Mesendoderm (in vitro differentiated cells): Measurements from ENCODE around the gene DCUN1D4.

Source experiments
- DNase-seq: peaks from one replicate; pipeline ENCODE4 v3.0.0; 2013
- H2AK5ac ChIP-seq: 2 replicates; pipeline ENCODE4 v1.6.1; 2013; ENCODE audit warnings: low read length, inconsistent platforms
- H2BK120ac ChIP-seq: 2 replicates; pipeline ENCODE4 v1.6.1; 2013; ENCODE audit warnings: low read depth, mild to moderate bottlenecking, low read length, moderate library complexity, mixed read lengths
- H2BK15ac ChIP-seq: replicated peaks from 2 replicates; pipeline ENCODE4 v1.6.1; 2013; ENCODE audit warnings: low read depth, mild to moderate bottlenecking, moderate library complexity
- H2BK5ac ChIP-seq: 2 replicates; pipeline ENCODE4 v1.6.1; 2013; ENCODE audit warnings: low read length, inconsistent platforms
- H3K18ac ChIP-seq: 2 replicates; pipeline ENCODE4 v1.6.1; 2013; ENCODE audit warnings: mild to moderate bottlenecking, low read length, mixed read lengths
- H3K23ac ChIP-seq: one replicate; pipeline ENCODE4 v1.6.1; 2013; ENCODE audit warnings: low read length
- H3K27ac ChIP-seq: 2 replicates; pipeline ENCODE4 v1.5.1; 2013; ENCODE audit warnings: low read depth, mild to moderate bottlenecking, inconsistent platforms, low read length, moderate library complexity
- H3K27me3 ChIP-seq: 2 replicates; pipeline ENCODE4 v1.6.1; 2013; ENCODE audit warnings: low read length, control low read depth, mild to moderate bottlenecking, inconsistent platforms; ENCODE audit not compliant: insufficient read depth, poor library complexity
- H3K36me3 ChIP-seq: 2 replicates; pipeline ENCODE4 v1.6.1; 2013; ENCODE audit warnings: low read length, inconsistent platforms; ENCODE audit not compliant: control insufficient read depth, insufficient read depth
- H3K4ac ChIP-seq: one replicate; pipeline ENCODE4 v1.6.1; 2013; ENCODE audit warnings: low read depth, mild to moderate bottlenecking, low read length, moderate library complexity
- H3K4me1 ChIP-seq: 2 replicates; pipeline ENCODE4 v1.6.1; 2013; ENCODE audit warnings: low read depth, low read length, inconsistent platforms; ENCODE audit not compliant: control insufficient read depth
- H3K4me2 ChIP-seq: 2 replicates; pipeline ENCODE4 v1.6.1; 2013; ENCODE audit warnings: low read length
- H3K4me3 ChIP-seq: 2 replicates; pipeline ENCODE4 v1.5.1; 2013; ENCODE audit warnings: mild to moderate bottlenecking, low read length
- H3K56ac ChIP-seq: one replicate; pipeline ENCODE4 v1.6.1; 2013; ENCODE audit warnings: low read length
- H3K79me1 ChIP-seq: 2 replicates; pipeline ENCODE4 v1.6.1; 2013; ENCODE audit warnings: low read length, inconsistent platforms
- H3K79me2 ChIP-seq: 2 replicates; pipeline ENCODE4 v1.6.1; 2013; ENCODE audit warnings: mild to moderate bottlenecking, low read length; ENCODE audit not compliant: control insufficient read depth, insufficient read depth
- H3K9ac ChIP-seq: 2 replicates; pipeline ENCODE4 v1.6.1; 2013; ENCODE audit warnings: low read length, inconsistent platforms
- H4K5ac ChIP-seq: one replicate; pipeline ENCODE4 v1.6.1; 2013; ENCODE audit warnings: low read length
- H4K8ac ChIP-seq: one replicate; pipeline ENCODE4 v1.6.1; 2013; ENCODE audit warnings: low read depth, mild to moderate bottlenecking, control low read depth, low read length, moderate library complexity
- WGBS: extraction: QIAGEN DNeasy Blood & Tissue Kit; methylation state at CpG from one replicate; pipeline ENCODE4 v1.1.7; 2013; ENCODE audit warnings: low lambda C conversion rate, missing lambda C conversion rate; ENCODE audit not compliant: insufficient coverage; ENCODE audit errors: extremely low coverage; 5-methylcytosine and 5-hydroxymethylcytosine counted together

DCUN1D4 gene

GRCh38 chr4:51833236-51833635, 9.7 kb upstream of the DCUN1D4 start:
- H3K4me3 ChIP-seq: no peak overlapping the region
- no peaks in the 10 kb centered on the region for H3K36me3 ChIP-seq
- H2BK5ac ChIP-seq: no peak overlapping the region
- no peak overlapping the region for H3K56ac ChIP-seq
- no peaks in the 10 kb centered on the region for H3K79me2 ChIP-seq
- H2AK5ac ChIP-seq: no peak overlapping the region
- H3K27ac ChIP-seq: no peak overlapping the region
- no peak overlapping the region for H3K18ac ChIP-seq
- H3K4me2 ChIP-seq: no peak overlapping the region
- H4K5ac ChIP-seq: no peak overlapping the region
- H3K9ac ChIP-seq: no peak overlapping the region
- no peaks in the 10 kb centered on the region for H3K79me1 ChIP-seq
- no peak overlapping the region for H2BK15ac ChIP-seq
- H2BK120ac ChIP-seq: no peak overlapping the region
- H3K4me1 ChIP-seq: peaks cover 2% of the 10 kb centered on the region
- no peak overlapping the region for H4K8ac ChIP-seq
- DNase-seq: no peak
- no peak overlapping the region for H3K23ac ChIP-seq
- H3K4ac ChIP-seq: no peak overlapping the region
- H3K27me3 ChIP-seq: no peaks in the 10 kb centered on the region

GRCh38 chr4:51835079-51835478, 7.9 kb upstream of the DCUN1D4 start:
- DNase-seq: no peak
- Histone ChIP-seq H3K79me2 (no peaks in the 10 kb centered on the region), H3K4ac (no peak overlapping the region), H2BK5ac (no peak overlapping the region), H3K9ac (no peak overlapping the region), H3K4me3 (no peak overlapping the region), H3K56ac (no peak overlapping the region), H3K27me3 (no peaks in the 10 kb centered on the region), H3K79me1 (no peaks in the 10 kb centered on the region), H3K18ac (no peak overlapping the region), H3K36me3 (no peaks in the 10 kb centered on the region), H2BK120ac (no peak overlapping the region), H3K4me1 (peaks cover 2% of the 10 kb centered on the region), H4K5ac (no peak overlapping the region), H3K23ac (no peak overlapping the region), H3K4me2 (no peak overlapping the region), H4K8ac (no peak overlapping the region), H3K27ac (no peak overlapping the region), H2AK5ac (no peak overlapping the region), H2BK15ac (no peak overlapping the region)
- no CpG with 5 or more reads among the region's 1 CpG for WGBS

DNA sequence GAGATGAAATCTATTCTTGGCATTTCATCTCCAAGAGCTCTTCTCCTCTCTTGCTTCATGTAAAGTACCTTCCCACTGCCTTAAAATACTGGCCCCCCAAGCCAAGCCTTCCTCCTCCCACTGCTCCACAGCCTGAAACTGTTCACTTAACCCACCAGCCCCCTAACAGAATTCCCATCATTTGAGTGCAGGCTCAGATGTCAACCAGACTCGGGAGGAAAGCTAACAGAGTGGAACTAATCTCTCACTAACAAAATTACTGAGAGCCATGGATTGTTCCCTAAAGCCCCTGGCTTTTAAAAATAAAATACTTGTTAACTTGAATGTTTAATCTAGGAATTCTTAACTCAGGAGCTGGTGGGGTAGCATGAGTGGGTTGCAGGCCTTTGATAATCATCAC, 7.1 kb upstream of the DCUN1D4 start:
- H3K4me3 ChIP-seq: no peak overlapping the region
- H3K4me2 ChIP-seq: no peak overlapping the region
- WGBS: no CpG with 5 or more reads among the region's 1 CpG
- no peaks in the 10 kb centered on the region for H3K27me3 ChIP-seq
- no peak overlapping the region for H2BK15ac ChIP-seq
- no peaks in the 10 kb centered on the region for H3K36me3 ChIP-seq
- H2AK5ac ChIP-seq: no peak overlapping the region
- no peak overlapping the region for H3K23ac ChIP-seq
- H4K5ac ChIP-seq: no peak overlapping the region
- H3K27ac ChIP-seq: no peak overlapping the region
- no peak overlapping the region for H4K8ac ChIP-seq
- H2BK5ac ChIP-seq: no peak overlapping the region
- H3K18ac ChIP-seq: no peak overlapping the region
- no peaks in the 10 kb centered on the region for H3K79me1 ChIP-seq
- H3K56ac ChIP-seq: no peak overlapping the region
- no peaks in the 10 kb centered on the region for H3K79me2 ChIP-seq
- no peak overlapping the region for H3K4ac ChIP-seq
- H3K4me1 ChIP-seq: peaks cover 2% of the 10 kb centered on the region
- DNase-seq: no peak
- H3K9ac ChIP-seq: no peak overlapping the region
- no peak overlapping the region for H2BK120ac ChIP-seq

DNA sequence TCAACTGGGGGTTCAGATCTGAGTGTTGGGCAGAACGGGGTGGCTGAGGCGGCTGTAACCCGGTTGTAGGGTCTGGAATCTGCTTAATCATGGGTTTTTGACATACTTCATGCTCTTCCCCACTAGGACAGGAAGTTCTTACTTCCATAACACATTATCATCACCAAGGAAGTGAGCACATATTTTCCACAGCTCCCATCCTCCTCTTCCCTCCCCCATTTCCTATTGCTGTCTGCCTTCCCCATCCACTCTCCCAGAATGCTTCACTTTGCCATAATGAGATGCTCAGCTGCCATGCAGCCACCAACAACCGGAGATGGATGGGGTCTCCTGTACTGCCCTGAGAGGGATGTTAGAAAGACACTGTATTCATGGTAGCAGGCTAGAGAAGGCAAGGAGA, 6.4 kb upstream of the DCUN1D4 start:
- no peaks in the 10 kb centered on the region for H3K27me3 ChIP-seq
- H2AK5ac ChIP-seq: no peak overlapping the region
- no peaks in the 10 kb centered on the region for H3K79me1 ChIP-seq
- H3K4me1 ChIP-seq: peaks cover 2% of the 10 kb centered on the region
- no CpG with 5 or more reads among the region's 4 CpGs for WGBS
- no peaks in the 10 kb centered on the region for H3K79me2 ChIP-seq
- H3K27ac ChIP-seq: no peak overlapping the region
- H2BK120ac ChIP-seq: no peak overlapping the region
- peak; percentile 50 for DNase-seq
- H3K4ac ChIP-seq: no peak overlapping the region
- no peak overlapping the region for H3K4me3 ChIP-seq
- no peak overlapping the region for H4K8ac ChIP-seq
- no peak overlapping the region for H2BK15ac ChIP-seq
- H3K36me3 ChIP-seq: no peaks in the 10 kb centered on the region
- no peak overlapping the region for H3K18ac ChIP-seq
- no peak overlapping the region for H2BK5ac ChIP-seq
- H3K4me2 ChIP-seq: no peak overlapping the region
- no peak overlapping the region for H3K23ac ChIP-seq
- H3K56ac ChIP-seq: no peak overlapping the region
- H3K9ac ChIP-seq: no peak overlapping the region
- H4K5ac ChIP-seq: no peak overlapping the region

DNA sequence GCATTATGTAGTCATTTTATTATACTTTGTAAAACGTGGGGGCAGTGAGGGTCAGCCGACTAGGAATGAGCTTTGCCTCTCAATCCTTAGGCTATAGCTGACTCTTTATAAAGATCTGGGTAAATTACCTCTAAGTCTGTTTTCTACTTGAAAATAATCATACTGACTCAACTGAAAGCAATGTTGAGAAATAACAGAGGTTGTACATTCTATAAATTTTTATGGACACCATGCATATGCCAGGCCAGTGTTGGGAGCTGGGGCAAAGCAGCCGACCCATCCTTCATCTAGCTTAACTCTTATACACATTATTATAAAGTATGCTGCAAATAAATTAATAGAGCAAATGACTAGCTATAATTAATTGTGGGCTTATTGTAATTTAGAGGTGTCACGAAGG, 2.2 kb upstream of the DCUN1D4 start:
- no peak overlapping the region for H3K23ac ChIP-seq
- H4K5ac ChIP-seq: no peak overlapping the region
- H3K4me3 ChIP-seq: no peak overlapping the region
- no peak overlapping the region for H3K18ac ChIP-seq
- WGBS: no CpG with 5 or more reads among the region's 4 CpGs
- DNase-seq: no peak
- H3K4me1 ChIP-seq: peaks cover 2% of the 10 kb centered on the region
- H4K8ac ChIP-seq: no peak overlapping the region
- no peaks in the 10 kb centered on the region for H3K27me3 ChIP-seq
- H2BK15ac ChIP-seq: no peak overlapping the region
- no peak overlapping the region for H2BK5ac ChIP-seq
- H2BK120ac ChIP-seq: no peak overlapping the region
- H3K79me2 ChIP-seq: peaks cover 13% of the 10 kb centered on the region
- no peak overlapping the region for H2AK5ac ChIP-seq
- H3K56ac ChIP-seq: no peak overlapping the region
- no peak overlapping the region for H3K9ac ChIP-seq
- H3K79me1 ChIP-seq: peaks cover 3% of the 10 kb centered on the region
- H3K27ac ChIP-seq: no peak overlapping the region
- no peak overlapping the region for H3K4me2 ChIP-seq
- no peaks in the 10 kb centered on the region for H3K36me3 ChIP-seq
- no peak overlapping the region for H3K4ac ChIP-seq

DNA sequence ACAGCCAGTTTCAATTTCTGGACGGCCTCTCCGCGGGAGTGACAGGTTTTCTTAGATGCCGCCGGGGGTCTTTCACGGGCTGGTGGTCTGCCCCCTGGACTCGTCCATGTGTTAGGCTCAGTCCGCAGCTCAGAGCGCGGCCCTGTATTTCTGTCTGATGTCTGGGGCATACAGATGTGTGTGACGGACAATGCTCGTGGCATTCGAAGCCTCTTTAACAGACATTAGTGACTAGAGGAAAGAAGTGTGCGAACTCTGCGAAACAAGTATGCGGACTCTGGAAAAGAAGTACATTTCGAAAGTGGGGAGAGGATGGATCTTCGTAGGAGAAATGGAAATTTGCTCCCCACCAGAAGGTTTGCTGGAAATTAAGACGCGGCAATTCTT, 793 bp upstream of the DCUN1D4 start:
- Histone ChIP-seq H3K4me3 (peak overlapping the region; percentile 61), H3K4me2 (peak overlapping the region; percentile 95), H2AK5ac (no peak overlapping the region), H4K5ac (no peak overlapping the region), H3K27ac (no peak overlapping the region), H2BK120ac (no peak overlapping the region), H3K79me1 (peaks cover 6% of the 10 kb centered on the region), H3K23ac (no peak overlapping the region), H3K4ac (no peak overlapping the region), H2BK15ac (no peak overlapping the region), H3K4me1 (no peaks in the 10 kb centered on the region), H3K36me3 (no peaks in the 10 kb centered on the region), H3K56ac (peak overlapping the region; percentile 87), H4K8ac (no peak overlapping the region), H3K9ac (peak overlapping the region; percentile 73), H2BK5ac (no peak overlapping the region), H3K27me3 (no peaks in the 10 kb centered on the region), H3K18ac (no peak overlapping the region), H3K79me2 (peaks cover 24% of the 10 kb centered on the region)
- WGBS: no CpG with 5 or more reads among the region's 20 CpGs
- no peak for DNase-seq
